ENCODE measurements around the gene NEMP1.
A peak's percentile ranks its signal among the peaks of the same experiment; 100 is the strongest.
"Not testable (repeated sequence)": the region's sequence is repeated elsewhere in the genome, so short reads cannot be mapped to it uniquely, and the experiment has no call there.

Gene NEMP1

DNA sequence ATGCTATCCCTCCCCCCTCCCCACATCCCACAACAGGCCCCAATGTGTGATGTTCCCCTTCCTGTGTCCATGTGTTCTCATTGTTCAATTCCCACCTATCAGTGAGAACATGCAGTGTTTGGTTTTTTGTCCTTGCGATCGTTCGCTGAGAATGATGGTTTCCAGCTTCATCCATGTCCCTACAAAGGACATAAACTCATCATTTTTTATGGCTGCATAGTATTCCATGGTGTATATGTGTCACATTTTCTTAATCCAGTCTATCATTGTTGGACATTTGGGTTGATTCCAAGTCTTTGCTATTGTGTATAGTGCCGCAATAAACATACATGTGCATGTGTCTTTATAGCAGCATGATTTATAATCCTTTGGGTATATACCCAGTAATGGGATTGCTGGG, 25.4 kb downstream of the NEMP1 start:
- DNase-seq, result not testable (repeated sequence)

DNA sequence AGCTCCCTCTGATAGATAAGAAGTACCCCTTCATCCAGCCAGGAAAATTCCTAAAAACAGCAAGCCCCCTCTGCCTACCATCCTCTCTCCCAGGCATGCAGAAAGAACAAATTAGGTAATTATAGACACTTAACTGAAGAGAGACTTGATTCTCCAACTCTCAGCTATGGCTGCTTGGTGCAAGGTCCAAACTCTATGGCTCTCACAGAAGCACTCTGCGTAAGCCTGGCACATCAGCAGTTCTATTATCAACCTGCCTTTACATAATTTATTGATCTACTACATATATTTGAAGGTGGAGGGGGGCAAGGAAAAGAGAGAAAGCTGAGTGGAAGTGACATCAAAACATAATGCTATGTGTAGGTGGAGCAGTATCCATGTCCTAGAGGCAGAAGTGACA, 27.6 kb downstream of the NEMP1 start:
- DNase-seq, result no peak

DNA sequence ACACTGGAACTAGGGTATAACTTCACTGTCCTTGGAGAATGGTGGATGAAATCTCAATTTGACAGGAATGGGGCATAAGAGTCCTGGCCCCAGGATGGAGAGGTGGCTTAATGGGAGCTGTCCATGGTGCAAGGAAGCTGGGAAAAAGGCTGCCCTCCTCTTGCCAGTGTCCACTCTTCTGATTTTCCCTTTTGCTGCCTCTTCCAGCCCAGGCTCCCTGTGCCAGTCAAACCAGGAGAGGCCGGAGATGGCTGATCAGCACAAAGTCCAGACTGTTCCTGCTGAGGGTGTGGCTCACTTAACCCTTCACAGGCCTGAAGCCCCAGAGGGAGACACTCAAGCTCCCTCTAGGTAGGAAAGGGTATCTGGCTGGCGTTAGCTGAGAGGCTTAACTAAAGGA, 28.7 kb downstream of the NEMP1 start, which contains the start of gene MYO1A:
Gene MYO1A, minus strand, starts transcription at position 240 of the 400 bp plus-strand sequence. CDS start 1,806 bp downstream, outside the sequence.
- DNase-seq, result no peak

DNA sequence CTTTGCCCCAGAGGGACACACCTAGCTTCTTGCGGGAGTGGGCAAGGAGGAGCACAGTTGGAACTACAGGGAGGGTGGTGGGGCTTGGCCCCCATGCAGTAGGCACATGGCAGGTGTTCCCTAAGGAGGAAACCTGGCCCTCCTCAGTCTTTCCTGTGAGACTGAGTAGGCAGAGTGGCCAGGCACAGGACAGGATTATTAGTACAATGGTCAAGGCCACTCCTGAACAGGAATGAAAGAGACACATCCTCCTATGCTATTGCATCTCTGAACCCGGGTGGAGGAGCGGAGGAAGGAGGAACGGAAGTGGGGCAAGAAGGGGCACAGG, 29.5 kb downstream of the NEMP1 start:
- no peak for DNase-seq

DNA sequence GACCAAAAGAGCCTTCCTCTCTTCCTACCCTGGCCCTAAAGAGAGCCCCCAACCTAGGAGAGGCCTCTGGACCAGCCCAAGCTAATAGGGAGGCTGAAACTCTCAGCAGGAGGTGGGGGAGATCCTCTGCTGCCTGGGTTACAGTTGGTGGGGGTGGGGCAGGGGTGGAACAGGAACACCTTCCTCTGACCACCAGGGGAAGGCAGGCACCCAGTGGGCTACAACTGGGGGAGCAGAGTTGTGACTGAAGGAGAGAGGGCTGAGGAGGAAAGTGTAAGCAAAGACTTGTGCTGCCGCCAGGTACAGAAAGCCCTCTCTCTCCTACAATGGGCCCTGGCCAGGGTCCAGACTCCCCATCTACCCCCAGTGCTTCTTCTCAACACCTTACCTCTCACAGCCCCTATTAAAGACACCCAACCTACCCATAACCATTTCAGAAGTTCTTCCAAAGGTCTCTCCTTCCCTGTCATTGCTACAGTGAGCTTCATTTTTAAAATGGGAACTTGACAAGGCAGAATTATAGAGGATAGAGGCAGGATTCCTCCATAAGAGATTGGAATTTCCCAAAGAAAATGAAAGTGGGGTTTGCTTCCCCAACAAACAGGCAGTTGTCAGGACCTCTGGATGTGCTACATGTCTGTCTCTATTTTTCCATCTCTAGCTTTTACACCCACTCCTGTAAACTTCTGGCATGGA, 30.0 kb downstream of the NEMP1 start:
- no peak for DNase-seq

DNA sequence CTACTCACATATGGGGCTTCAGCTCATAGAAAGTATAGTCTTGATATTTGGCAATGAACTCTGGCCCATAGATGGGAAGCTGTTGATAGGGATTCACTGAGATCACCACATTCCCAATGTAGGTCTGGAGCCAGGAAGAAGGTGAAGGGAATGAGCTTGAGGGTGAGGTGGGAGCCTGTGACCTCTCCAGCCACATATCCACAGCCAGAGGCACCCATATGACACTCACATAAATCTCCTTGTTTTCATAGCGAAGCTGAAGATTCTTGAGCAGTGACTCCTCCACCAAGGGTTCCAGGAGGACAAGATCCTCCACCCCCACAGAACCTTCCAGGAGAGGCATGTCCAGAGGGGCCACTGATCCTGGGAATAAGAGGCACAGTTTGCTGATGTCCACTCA, 30.6 kb downstream of the NEMP1 start:
- no peak for DNase-seq

DNA sequence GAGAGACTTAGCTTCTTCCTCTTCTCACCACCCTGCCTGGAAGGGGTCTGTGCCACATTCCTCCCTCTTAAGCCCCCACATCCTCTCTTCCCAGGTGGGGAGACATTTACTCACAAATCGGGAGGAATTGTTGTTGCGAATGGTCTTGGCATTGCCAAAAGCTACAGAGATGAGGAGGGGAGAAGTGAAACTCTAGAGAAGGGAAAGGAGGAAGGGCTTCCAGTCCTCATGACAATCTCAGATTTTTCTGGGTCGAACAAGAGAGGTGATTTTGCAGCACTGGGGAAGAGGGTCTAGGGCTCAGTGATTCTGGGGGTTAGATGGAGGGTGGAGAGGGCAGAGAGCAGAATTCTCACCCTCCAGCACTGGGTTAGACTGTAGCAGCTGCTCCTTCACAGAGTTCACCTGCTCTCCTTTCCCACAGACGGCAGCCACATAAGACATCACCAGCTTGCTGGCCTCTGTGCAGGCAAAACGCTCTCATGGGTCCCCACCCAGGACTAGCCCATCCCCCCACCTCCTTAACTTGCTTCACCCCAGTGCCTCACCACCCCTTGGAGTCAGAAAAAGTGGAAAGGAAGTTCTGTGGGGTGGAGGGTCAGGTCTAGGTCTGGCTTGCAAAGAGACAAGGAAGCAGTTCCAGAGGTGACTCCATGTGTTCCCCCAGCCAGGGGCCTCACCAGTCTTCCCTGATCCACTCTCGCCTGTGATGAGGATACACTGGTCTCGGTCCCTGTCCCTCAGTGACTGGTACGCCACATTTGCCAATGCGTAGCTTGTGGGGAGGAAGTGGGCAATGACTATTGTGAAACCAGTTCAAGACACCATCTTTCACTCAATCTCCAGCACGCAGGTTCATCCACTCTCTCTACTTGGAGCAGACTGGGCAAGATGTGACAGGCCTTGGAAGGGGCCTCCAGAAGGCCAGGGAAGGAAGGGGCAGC, 31.4 kb downstream of the NEMP1 start:
- DNase-seq, result peak; percentile 7

DNA sequence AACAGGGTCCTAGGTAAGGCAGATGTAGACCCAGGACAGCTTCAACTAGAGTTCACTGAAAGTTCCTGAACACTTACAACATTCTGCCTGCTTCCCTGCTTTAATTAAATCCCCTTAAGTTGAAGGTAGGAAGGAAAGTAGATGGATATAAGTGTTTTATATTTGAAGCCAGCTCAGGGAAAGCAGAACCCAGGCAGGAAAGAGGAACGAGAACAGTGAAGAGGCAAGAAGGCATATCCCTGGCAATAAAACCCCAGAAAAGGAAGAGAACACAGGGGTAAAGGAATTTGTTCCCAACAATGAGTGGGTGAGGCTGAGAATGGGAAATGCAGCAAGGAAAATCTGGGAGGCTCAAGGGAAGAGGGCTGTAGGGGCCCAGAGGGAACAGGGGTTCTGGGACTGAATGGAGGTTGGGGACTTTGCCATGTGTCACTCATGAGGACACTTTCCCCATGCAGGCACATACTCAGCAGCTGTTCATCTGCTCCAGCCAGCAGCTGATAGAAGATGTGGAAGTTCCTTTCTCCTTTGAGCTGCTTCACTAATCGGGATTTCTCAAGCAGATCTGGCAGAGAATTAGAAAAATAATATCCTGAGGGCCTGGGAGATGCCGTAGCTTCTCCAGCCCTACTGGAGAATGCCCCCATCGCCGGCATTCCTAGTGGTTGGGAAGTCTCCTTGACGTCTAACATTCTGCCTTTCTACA, 32.4 kb downstream of the NEMP1 start:
- DNase-seq, result no peak

DNA sequence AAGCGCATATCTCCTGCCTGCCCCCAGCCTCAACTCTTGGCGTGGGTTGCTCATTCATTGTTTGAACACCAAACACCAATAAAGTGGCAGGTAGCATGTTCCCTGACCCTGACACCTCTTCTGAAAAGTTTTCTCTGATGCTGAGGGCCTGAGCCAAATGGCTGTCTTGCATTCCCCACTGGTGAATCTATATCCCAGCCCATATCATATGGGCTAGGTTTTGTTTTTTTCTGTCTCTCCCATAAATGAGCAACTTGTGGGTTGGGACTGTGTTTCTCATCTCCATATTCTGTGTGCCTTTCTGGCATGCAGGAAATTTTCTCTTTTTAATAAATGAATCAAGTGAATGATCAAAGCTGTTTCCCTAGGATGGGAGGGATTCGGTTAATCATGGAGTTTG, 33.7 kb downstream of the NEMP1 start:
- no peak for DNase-seq

DNA sequence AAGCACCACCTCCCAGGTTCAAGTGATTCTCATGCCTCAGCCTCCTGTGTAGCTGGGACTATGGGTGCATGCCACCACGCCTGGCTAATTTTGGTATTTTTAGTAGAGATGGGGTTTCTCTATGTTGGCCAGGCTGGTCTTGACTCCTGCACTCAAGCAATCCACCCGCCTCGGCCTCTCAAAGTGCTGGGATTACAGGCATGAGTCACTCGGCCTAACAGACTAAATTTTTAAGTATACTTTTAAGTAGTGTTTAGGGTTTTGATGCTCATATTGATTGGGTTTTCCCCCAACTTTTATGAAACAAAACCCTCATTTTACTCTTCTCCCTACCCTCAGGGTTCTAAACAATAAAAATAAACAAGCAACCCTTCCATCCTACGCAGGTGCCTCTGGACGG, 34.1 kb downstream of the NEMP1 start:
- no peak for DNase-seq

DNA sequence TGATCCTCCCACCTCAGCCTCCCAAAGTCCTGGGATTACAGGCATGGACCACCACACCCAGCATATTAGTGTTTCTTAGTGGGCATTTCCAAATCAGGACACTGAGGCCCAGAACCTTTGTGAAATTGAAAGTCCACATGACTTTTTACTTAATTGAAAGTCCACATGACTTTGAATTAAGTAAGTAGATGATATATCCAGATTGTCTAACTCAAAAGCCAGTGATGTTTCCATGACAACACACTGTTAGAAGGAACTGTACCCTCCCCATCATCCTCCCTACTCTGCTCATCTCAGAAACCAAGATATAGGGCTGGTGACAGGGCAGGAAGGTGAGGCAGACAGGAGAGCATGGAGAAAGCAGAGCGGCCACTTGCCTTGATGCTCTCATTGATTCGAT, 35.9 kb downstream of the NEMP1 start:
- no peak for DNase-seq

DNA sequence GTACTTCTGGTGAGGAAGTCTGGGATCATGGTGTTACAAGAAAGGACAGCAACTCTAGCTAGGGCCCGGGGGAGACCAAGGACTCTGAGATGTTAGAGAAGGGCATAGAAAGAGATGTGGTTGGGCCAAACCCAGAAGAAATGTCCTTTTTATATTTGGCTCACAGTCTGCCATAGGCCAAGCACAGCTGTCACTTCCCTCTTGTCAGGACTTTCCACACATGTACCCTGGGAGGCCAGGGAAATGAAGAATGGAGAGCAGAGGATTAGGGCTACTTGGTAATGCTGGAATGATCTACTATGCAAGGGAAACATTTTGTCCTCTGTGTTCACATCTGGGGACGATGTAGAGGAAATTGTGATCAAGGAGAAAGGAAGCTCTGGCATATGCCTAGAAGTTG, 37.8 kb downstream of the NEMP1 start:
- DNase-seq, result no peak

DNA sequence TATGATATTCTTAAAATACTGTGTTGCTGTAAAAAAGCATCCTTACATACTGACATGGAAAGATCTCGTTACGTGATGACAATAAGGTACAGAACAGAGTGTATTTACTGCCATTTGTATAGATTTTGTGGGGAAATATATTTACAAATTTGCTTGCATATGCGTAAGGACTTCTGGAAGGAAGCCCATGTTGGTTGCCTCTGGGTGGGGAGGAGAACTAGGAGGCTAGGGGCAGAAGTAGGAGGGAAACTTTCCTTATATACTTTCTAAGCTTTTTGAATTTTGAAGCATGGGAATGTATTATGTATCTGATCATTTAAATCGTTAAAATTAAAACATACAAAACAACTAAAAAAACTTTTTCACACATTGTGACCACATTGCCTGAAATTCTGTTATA, 38.4 kb downstream of the NEMP1 start:
- no peak for DNase-seq

DNA sequence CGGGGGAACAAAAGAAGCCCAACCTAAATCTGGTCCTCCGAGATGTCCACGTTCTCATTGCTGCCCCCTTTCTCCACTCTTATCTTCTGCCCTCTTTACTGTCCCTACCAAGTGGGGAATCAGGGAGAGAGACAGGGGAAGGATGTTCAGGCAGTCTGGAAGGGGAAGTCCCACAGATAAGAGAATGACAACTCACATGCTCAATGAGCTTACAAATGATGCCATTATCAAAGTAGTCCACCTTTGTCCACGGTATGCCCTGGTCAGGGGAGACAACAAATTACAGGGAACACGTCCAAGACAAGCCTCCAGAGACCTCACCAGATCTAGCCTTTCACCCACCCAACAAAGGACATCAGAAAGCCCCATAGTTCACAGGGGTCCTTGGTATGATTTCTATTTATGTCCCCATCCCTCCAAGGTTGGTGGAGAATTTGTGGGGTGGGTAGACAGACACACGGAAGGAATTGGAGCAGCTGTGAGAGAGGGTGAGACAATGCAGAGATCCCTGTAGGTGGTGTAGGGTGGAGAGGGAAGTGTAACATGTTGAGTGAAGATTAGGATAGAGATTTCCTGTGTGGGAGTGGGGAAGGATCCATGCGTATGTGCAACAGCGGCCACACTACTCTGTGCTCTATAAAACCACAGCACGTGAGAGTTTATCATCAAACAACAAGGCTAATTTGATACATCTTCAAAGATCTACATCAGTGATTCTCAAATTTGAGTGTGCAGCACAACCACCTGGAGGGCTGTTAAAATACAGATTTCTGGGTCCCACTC, 39.4 kb downstream of the NEMP1 start:
- DNase-seq, result no peak

DNA sequence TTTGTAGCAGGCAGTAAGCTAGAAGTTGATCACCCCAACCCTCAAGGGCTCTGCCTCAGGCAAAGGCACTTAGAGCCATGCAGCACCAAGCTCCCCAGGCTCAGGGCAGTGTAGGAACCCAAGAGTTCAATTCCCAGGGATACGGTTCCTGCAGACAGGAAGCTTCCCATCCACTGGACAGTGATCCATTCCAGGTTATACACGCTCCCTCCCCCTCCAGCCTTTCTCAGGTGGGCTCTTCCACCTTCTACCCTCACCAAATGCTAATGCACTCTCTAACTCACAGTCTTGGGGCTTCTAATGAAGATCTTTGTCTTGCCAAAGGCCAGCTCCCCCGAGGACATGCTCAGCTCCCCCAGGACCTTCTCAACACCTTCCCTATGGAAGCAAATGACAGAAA, 41.3 kb downstream of the NEMP1 start:
- DNase-seq, result no peak

DNA sequence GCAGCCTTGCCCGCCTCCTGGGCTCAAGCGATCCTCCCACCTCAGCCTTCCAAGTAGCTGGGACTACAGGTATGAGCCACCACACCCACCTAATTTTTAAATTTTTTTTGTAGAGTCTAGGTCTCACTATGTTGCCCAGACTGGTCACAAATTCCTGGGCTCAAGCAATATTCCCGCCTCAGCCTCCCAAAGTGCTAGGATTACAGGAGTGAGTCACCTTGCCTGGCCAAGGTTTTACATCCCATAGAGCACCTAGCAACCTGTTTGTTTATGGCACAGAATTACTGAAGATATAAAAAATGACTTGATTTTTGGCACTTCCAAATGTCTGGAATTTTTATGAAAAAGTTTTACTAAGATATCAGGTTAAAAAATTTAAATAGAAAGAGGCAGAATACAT, 45.2 kb downstream of the NEMP1 start:
- DNase-seq, result no peak

DNA sequence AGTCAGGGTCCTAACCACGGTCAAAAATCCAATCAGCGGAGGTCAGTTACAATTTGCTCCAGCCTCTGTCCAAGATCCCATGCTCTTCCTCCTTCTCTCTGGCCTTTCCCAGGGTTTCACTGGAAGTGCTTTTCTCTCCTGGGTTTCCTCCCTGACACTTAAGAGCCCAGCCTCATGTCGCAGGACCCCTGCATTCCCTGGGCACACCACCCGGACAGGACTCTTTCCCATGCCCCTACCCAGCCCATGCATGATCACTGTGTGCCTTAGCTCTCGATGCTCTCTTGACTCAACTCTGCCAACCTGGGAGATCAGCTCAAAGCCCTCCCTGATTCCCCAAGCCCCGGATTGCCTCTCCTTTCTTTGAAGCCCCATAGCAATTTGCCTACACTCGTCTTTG, 46.8 kb downstream of the NEMP1 start:
- no peak for DNase-seq

DNA sequence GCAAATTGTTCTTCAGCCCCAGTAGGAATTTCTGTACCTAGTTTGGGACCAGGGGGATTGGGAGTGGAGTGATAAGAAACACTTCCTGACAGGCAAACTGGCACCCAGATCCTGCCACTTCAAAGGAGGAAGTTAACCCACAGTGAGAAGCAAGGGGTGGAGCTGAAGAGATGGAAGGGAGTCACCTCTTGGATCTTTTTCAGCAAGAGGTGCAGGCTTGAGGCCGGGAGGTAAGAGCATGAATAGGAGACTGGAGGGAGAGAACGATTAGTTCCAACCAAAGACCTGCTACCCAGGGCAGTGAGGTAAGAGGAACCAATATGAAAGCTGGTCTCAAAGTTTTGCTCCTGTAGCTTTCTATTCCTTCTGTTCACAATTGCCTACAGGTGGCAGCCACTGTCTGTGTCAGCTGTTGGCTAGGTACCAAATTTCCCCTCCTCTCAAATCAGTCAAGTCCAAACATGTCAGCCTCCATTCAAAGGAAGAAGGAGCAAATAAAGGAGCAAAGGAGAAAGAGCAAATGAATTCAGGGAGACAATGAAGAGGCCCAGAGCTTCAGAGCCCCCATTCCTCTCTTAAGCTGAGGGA, 47.4 kb downstream of the NEMP1 start:
- DNase-seq, result no peak

DNA sequence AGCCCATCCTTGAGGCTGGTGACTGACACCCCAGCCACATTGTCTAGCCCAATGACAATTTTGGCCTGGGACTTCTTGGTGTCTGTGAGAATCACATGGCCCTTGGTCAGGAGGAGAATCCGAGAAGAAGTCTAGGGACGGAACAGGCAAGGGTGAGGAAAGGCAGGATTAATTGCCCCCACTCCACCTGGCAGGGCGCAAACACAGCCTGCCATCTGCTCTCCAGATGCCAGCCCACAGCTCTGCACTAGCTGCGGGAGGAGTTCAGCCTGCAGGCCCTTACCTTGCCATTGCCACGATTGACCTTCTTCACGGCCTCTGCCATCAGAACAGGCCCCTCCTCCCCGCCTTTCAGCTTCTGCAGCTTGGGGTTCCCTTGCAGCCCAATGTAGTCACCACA, 49.1 kb downstream of the NEMP1 start:
- no peak for DNase-seq

DNA sequence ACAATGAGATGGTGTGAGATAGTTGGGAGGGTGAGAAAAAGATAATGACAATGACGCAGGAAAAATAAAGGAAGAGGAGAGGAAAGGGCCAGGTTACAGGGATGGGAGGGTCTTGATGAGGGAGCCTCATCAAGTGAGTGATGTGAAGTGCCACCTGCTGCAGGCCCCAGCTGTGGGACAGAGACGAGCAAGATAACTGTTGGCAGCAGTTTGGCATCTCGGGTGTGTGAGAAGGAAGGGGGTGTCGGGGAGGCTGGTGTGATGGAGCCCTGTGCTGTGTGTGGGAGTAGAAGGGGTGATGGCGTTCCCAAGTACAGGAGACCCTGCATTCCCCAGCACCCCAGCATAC, 50.8 kb downstream of the NEMP1 start:
- no peak for DNase-seq

DNA sequence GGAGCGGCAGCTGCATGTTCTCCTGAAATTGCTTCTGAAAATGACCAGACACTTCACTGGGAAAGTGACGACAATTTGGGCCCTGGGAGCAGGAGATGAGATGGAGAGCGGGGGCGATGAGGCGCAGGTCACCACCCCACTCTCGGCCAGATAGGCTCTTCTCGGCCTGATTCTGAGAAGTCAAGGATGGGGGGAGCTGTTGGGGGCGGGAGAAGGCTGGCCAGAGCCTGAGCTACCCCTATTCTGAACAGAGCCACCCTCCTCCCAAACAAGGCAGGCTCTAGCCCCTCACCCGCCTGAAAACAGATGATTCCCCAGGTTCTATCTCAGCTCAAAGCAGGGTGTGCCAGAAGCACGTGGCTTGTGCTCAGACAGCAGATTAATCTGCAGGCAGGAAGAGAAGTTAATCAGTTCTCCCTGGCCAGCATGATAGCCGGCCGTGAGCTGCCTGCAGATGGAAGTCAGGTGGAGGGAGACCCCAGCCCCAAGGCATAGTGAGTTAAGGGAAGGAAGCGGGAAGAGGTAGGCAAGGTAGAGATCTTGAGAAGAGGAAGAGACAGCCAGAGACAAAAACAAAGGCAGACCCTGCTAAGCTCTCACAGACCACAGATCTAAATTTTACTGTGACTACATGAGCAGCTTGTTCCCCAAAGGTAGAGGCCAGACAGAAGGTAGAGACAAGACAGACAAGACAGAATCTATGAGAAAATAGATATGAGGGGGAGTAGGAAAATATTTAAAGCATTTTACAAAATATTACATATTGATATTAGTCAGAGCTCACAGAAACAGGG, 51.4 kb downstream of the NEMP1 start:
- no peak for DNase-seq

DNA sequence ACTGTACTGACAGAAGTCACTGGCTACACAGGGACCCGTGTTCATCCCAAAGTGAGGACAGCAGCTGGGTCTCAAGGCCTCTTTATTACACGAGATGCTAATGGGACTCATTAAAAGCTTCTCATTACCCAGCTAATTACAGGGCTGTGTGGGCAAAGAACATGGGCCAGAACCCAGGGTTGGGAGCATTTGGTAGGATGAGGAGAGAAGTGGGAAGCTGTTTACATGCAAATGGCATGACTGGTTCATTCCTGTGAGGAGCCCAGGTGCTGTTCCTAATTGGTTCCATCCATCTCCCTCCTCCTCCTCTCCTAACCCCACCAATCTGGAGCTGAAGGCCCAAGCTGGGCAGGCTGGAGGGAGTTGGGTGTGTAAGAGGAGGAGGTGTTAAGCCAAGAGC, 53.4 kb downstream of the NEMP1 start:
- DNase-seq, result no peak

All from activated effector memory CD4-positive, alpha-beta T cell treated with Interleukin-2 at 50 U/mL for 16 hours (primary cell).